WTC11 (cell line): ENCODE measurements around the gene ZNF609.

Source experiments
- ATF1 ChIP-seq: sonication (generic); formaldehyde crosslinking; IDR thresholded peaks from 2 replicates; pipeline ENCODE4 v1.8.1; 2023; ENCODE audit warnings: mild to moderate bottlenecking, moderate library complexity, missing genetic modification reagents
- CBFB ChIP-seq: sonication (generic); formaldehyde crosslinking; IDR thresholded peaks from 2 replicates; pipeline ENCODE4 v1.8.1; 2022; ENCODE audit warnings: mild to moderate bottlenecking, low read depth, missing genetic modification reagents
- CREB1 ChIP-seq: sonication (generic); formaldehyde crosslinking; IDR thresholded peaks from 2 replicates; pipeline ENCODE4 v1.8.0; 2023; ENCODE audit warnings: mild to moderate bottlenecking, missing genetic modification reagents
- CREM ChIP-seq: sonication (generic); formaldehyde crosslinking; IDR thresholded peaks from 2 replicates; pipeline ENCODE4 v1.8.1; 2022; ENCODE audit warnings: mild to moderate bottlenecking, missing genetic modification reagents, moderate library complexity
- ELF4 ChIP-seq: sonication (generic); formaldehyde crosslinking; IDR thresholded peaks from 2 replicates; pipeline ENCODE4 v1.8.1; 2022; ENCODE audit warnings: low read depth, mild to moderate bottlenecking, moderate library complexity, missing genetic modification reagents
- FOXJ3 ChIP-seq: sonication (generic); formaldehyde crosslinking; IDR thresholded peaks from 2 replicates; pipeline ENCODE4 v1.9.0; 2021; ENCODE audit warnings: missing genetic modification reagents, mild to moderate bottlenecking, borderline replicate concordance
- FOXK1 ChIP-seq: sonication (generic); formaldehyde crosslinking; IDR thresholded peaks from 2 replicates; pipeline ENCODE4 v1.8.0; 2022; ENCODE audit warnings: mild to moderate bottlenecking, moderate library complexity, missing genetic modification reagents
- MXD4 ChIP-seq: fragments of 250-450 bp; sonication (Bioruptor Pico); IDR thresholded peaks from 2 replicates; pipeline ENCODE4 v1.8.0; 2021; ENCODE audit warnings: mild to moderate bottlenecking, moderate library complexity, borderline replicate concordance
- ZNF121 ChIP-seq: sonication (generic); formaldehyde crosslinking; IDR thresholded peaks from 2 replicates; pipeline ENCODE4 v1.8.0; 2023; ENCODE audit warnings: missing genetic modification reagents
- TF ChIP-seq, protein P1 (sequence below): fragments of 200-600 bp; IDR thresholded peaks from 2 replicates; pipeline ENCODE4 v1.8.0; 2022; ENCODE audit warnings: antibody characterized with exemption
- TF ChIP-seq, protein P2 (sequence below): sonication (generic); formaldehyde crosslinking; IDR thresholded peaks from 2 replicates; pipeline ENCODE4 v1.8.1; 2023; ENCODE audit warnings: mild to moderate bottlenecking, missing genetic modification reagents, borderline replicate concordance
- TF ChIP-seq, protein P3 (sequence below): sonication (generic); formaldehyde crosslinking; IDR thresholded peaks from 2 replicates; pipeline ENCODE4 v1.8.0; 2022; ENCODE audit warnings: mild to moderate bottlenecking, missing genetic modification reagents

DNA sequence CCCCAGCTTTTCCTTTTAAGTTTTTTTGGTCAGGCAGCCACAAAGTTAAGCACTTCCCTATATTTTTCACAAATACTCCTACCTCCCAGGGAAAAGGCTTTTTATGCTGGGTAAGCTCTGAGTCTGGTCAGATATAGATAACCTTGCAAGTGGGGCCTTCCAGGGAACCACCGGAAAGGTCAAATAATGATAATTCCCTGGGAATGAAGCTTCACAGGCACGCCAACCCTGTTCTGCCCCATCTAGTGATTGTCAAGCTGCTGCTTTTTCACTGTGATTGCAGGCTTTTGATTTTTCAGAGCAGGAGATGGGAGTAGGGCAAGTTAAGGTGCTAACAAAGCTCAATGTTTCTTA lies 121.0 kb downstream of the ZNF609 start:
- no peak for TF ChIP-seq FOXK1
- TF ChIP-seq CREB1 (CRISPR knock-in tag) = no peak
- TF ChIP-seq, protein P1, sequence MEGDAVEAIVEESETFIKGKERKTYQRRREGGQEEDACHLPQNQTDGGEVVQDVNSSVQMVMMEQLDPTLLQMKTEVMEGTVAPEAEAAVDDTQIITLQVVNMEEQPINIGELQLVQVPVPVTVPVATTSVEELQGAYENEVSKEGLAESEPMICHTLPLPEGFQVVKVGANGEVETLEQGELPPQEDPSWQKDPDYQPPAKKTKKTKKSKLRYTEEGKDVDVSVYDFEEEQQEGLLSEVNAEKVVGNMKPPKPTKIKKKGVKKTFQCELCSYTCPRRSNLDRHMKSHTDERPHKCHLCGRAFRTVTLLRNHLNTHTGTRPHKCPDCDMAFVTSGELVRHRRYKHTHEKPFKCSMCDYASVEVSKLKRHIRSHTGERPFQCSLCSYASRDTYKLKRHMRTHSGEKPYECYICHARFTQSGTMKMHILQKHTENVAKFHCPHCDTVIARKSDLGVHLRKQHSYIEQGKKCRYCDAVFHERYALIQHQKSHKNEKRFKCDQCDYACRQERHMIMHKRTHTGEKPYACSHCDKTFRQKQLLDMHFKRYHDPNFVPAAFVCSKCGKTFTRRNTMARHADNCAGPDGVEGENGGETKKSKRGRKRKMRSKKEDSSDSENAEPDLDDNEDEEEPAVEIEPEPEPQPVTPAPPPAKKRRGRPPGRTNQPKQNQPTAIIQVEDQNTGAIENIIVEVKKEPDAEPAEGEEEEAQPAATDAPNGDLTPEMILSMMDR = no peak
- TF ChIP-seq, protein P2, sequence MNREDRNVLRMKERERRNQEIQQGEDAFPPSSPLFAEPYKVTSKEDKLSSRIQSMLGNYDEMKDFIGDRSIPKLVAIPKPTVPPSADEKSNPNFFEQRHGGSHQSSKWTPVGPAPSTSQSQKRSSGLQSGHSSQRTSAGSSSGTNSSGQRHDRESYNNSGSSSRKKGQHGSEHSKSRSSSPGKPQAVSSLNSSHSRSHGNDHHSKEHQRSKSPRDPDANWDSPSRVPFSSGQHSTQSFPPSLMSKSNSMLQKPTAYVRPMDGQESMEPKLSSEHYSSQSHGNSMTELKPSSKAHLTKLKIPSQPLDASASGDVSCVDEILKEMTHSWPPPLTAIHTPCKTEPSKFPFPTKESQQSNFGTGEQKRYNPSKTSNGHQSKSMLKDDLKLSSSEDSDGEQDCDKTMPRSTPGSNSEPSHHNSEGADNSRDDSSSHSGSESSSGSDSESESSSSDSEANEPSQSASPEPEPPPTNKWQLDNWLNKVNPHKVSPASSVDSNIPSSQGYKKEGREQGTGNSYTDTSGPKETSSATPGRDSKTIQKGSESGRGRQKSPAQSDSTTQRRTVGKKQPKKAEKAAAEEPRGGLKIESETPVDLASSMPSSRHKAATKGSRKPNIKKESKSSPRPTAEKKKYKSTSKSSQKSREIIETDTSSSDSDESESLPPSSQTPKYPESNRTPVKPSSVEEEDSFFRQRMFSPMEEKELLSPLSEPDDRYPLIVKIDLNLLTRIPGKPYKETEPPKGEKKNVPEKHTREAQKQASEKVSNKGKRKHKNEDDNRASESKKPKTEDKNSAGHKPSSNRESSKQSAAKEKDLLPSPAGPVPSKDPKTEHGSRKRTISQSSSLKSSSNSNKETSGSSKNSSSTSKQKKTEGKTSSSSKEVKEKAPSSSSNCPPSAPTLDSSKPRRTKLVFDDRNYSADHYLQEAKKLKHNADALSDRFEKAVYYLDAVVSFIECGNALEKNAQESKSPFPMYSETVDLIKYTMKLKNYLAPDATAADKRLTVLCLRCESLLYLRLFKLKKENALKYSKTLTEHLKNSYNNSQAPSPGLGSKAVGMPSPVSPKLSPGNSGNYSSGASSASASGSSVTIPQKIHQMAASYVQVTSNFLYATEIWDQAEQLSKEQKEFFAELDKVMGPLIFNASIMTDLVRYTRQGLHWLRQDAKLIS (CRISPR knock-in tag) = no peak
- TF ChIP-seq, protein P3, sequence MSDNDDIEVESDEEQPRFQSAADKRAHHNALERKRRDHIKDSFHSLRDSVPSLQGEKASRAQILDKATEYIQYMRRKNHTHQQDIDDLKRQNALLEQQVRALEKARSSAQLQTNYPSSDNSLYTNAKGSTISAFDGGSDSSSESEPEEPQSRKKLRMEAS (CRISPR knock-in tag) = no peak
- TF ChIP-seq ELF4 = no peak
- TF ChIP-seq ZNF121 (CRISPR knock-in tag) = no peak
- no peak for TF ChIP-seq CREM (CRISPR knock-in tag)
- TF ChIP-seq FOXJ3 (CRISPR knock-in tag) = no peak
- TF ChIP-seq MXD4 = no peak
- no peak for TF ChIP-seq CBFB (CRISPR knock-in tag)
- TF ChIP-seq ATF1 = no peak
